AG04449 (cell line): ENCODE results near the gene PTPN12.

Source experiments
- CTCF ChIA-PET: fragments of 350-600 bp; formaldehyde crosslinking; extraction: SDS; loops from one replicate; lab custom pipeline; 2021; ENCODE audit warnings: antibody characterized with exemption; lab: Yijun Ruan, JAX
- POLR2A ChIA-PET: fragments of 400-600, 350-600 bp; formaldehyde crosslinking; extraction: SDS; loops from one replicate; lab custom pipeline; 2020; ENCODE audit warnings: antibody characterized with exemption, inconsistent platforms; lab: Yijun Ruan, JAX
- DNase-seq: peaks from one replicate; pipeline ENCODE4 v3.0.0-alpha.2; 2010; ENCODE audit warnings: low read depth, low spot score
- H3K4me3 ChIP-seq: 2 replicates; pipeline ENCODE4 v1.5.1; 2011; ENCODE audit warnings: low read depth, mild to moderate bottlenecking, control low read depth, low read length
- CTCF ChIP-seq: IDR thresholded peaks from one replicate; pipeline ENCODE4 v1.5.1; 2011; ENCODE audit warnings: mild to moderate bottlenecking, moderate library complexity, low read length, control low read depth, inconsistent platforms; ENCODE audit not compliant: insufficient read depth; ENCODE audit errors: missing control alignments

PTPN12 gene

GRCh38 chr7:77569514-77570232, 32.6 kb downstream of the PTPN12 start:
- POLR2A ChIA-PET = no interaction called here
- no peak overlapping the region for H3K4me3 ChIP-seq
- DNase-seq = no peak
- TF ChIP-seq CTCF = no peak
- CTCF ChIA-PET = interaction anchor here (1.3 kb wide), 1 partner anchor 82 kb away, joined by 3 read pairs; no protein-coding TSS in a partner anchor

- DNase-seq = peak; percentile 44
- no peak for TF ChIP-seq CTCF
- no peak overlapping the region for H3K4me3 ChIP-seq
- ChIA-PET CTCF (interaction anchor here (1.3 kb wide), 1 partner anchor 81 kb away, joined by 3 read pairs; no protein-coding TSS in a partner anchor), POLR2A (interaction anchor here (0.6 kb wide), 1 partner anchor 29 kb away, joined by 3 read pairs; no protein-coding TSS in a partner anchor)
Observed at GRCh38 chr7:77570330-77571011, 33.4 kb downstream of the PTPN12 start.

- TF ChIP-seq CTCF = no peak
- CTCF ChIA-PET = interaction anchor here (0.6 kb wide), 1 partner anchor 14 kb away, joined by 4 read pairs; no protein-coding TSS in a partner anchor
- no peak overlapping the region for H3K4me3 ChIP-seq
- DNase-seq = no peak
- POLR2A ChIA-PET = no interaction called here
Observed at GRCh38 chr7:77571801-77572200, 34.7 kb downstream of the PTPN12 start.

GRCh38 chr7:77575187-77575586, 38.1 kb downstream of the PTPN12 start:
- ChIA-PET CTCF (interaction anchor here (1.4 kb wide), 1 partner anchor 76 kb away, joined by 3 read pairs; no protein-coding TSS in a partner anchor), POLR2A (no interaction called here)
- no peak overlapping the region for H3K4me3 ChIP-seq
- no peak for DNase-seq
- no peak for TF ChIP-seq CTCF

GRCh38 chr7:77576856-77577255, 39.8 kb downstream of the PTPN12 start:
- no peak for DNase-seq
- H3K4me3 ChIP-seq = no peak overlapping the region
- POLR2A ChIA-PET = no interaction called here
- CTCF ChIA-PET = no interaction called here
- no peak for TF ChIP-seq CTCF

- no peak overlapping the region for H3K4me3 ChIP-seq
- no peak for TF ChIP-seq CTCF
- CTCF ChIA-PET = no interaction called here
- POLR2A ChIA-PET = no interaction called here
- DNase-seq = no peak
Observed at GRCh38 chr7:77579797-77580196, 42.7 kb downstream of the PTPN12 start.
